OCI-LY3 (cell line): Measurements from ENCODE around the gene TEX14.
"Not testable (repeated sequence)": the region's sequence is repeated elsewhere in the genome, so short reads cannot be mapped to it uniquely, and the experiment has no call there.

ENCODE experiments used
- CTCF ChIP-seq: fragments of 200-600, 300-600 bp; sonication (generic); IDR thresholded peaks from 2 replicates; pipeline ENCODE4 v1.5.1; 2014; ENCODE audit warnings: antibody characterized with exemption, low read length, low read depth
- EZH2phosphoT487 ChIP-seq: fragments of 200-600 bp; shearing (Covaris generic); IDR thresholded peaks from 2 replicates; pipeline ENCODE4 v1.6.1; 2018; ENCODE audit warnings: antibody characterized with exemption, mixed run types, low read depth

- TF ChIP-seq CTCF, EZH2phosphoT487: not testable (repeated sequence)
These were observed 136.7 kb downstream of the TEX14 start for GRCh38 chr17:58555109-58555508.
